A673 (cell line): ENCODE results near the gene AKR1C8.

Experiments
- CTCF ChIP-seq: fragments of 300-800, 200-600 bp; sonication (generic); conservative IDR thresholded peaks from 2 replicates; pipeline ENCODE4 v1.5.1; 2017; ENCODE audit warnings: low read depth, mild to moderate bottlenecking, antibody characterized with exemption, low read length, moderate library complexity, mixed read lengths
- EZH2 ChIP-seq: fragments of 200-600 bp; sonication (generic); IDR thresholded peaks from 2 replicates; pipeline ENCODE4 v1.6.1; 2017; ENCODE audit warnings: borderline replicate concordance, low read depth, mild to moderate bottlenecking, mixed read lengths, antibody characterized with exemption, low read length; ENCODE audit not compliant: poor library complexity, severe bottlenecking

GRCh38 chr10:5206799-5207198 lies 21.8 kb upstream of the AKR1C8 start:
- TF ChIP-seq CTCF, result no peak
- no peak for TF ChIP-seq EZH2
